Measurements from ENCODE around the gene ADCY9.

Gene ADCY9

GRCh38 chr16:4067262-4068001 lies 48.8 kb downstream of the ADCY9 start:
- TF ChIP-seq REST (IDR thresholded peaks at IDR 0.05; ENCODE audit: insufficient read depth in 1 of 2, low read depth in 2 of 2, low read length in 2 of 2) (no peak), POLR2AphosphoS5 (IDR thresholded peaks at IDR 0.05; ENCODE audit: low read depth, low read length) (no peak), FOXP2 (optimal IDR thresholded peaks at IDR 0.05; ENCODE audit: borderline replicate concordance, extremely low read depth, extremely low read length, insufficient read depth) (no peak), SIN3A (IDR thresholded peaks at IDR 0.05; ENCODE audit: borderline replicate concordance, insufficient read depth, low read length) (no peak), TAF1 (IDR thresholded peaks at IDR 0.05; ENCODE audit: borderline replicate concordance, insufficient read depth, low read length) (no peak)

DNA sequence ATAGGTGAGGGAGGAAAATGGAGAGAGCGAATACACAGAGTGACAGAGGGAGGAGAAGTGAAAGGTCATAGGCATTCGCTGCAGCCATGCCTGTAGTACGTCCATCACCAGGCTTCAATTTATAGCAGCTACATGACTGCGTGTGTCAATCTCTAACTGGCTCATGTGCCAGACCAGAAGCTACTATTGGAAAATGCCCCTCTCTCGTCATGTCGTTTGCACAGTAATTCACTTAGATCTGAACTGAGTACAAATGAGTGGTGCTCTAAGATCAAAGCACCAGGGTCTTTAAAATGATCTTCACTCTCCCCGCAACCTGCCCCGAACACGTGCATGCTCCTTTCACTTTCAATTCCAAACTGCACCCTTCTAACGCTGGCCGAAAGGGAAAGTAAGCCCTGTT lies 51.3 kb downstream of the ADCY9 start:
- TF ChIP-seq POLR2AphosphoS5 (IDR thresholded peaks at IDR 0.05; ENCODE audit: low read depth, low read length) (no peak), REST (IDR thresholded peaks at IDR 0.05; ENCODE audit: insufficient read depth in 1 of 2, low read depth in 2 of 2, low read length in 2 of 2) (no peak), TAF1 (IDR thresholded peaks at IDR 0.05; ENCODE audit: borderline replicate concordance, insufficient read depth, low read length) (no peak), SIN3A (IDR thresholded peaks at IDR 0.05; ENCODE audit: borderline replicate concordance, insufficient read depth, low read length) (no peak), FOXP2 (optimal IDR thresholded peaks at IDR 0.05; ENCODE audit: borderline replicate concordance, extremely low read depth, extremely low read length, insufficient read depth) (no peak)

DNA sequence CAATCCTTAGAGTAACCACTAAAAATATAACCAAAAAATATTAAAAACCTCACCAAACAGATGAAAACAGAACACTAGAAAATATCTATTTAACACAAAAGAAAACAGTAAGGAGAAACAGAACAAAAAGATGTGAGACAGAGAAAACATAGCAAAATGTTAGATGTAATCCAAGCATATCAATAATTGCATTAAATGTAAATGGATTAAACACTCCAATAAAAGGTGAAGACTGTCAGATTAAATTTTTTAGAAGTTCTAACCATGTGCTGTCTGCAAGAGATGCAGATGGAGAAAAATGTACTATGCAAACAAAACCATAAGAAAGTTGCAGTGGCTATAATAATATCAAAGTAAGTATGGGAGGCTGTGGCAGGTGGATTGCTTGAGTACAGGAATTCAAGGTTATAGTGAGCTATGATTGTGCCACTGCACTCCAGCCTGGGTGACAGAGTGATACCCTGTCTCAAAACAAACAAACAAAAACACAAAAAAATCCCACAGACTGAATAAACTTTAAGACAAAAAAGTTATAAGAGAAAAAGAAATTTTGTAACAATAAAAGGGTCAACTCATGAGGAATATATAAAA lies 53.9 kb downstream of the ADCY9 start:
- TF ChIP-seq REST (IDR thresholded peaks at IDR 0.05; ENCODE audit: insufficient read depth in 1 of 2, low read depth in 2 of 2, low read length in 2 of 2) (no peak), FOXP2 (optimal IDR thresholded peaks at IDR 0.05; ENCODE audit: borderline replicate concordance, extremely low read depth, extremely low read length, insufficient read depth) (no peak), SIN3A (IDR thresholded peaks at IDR 0.05; ENCODE audit: borderline replicate concordance, insufficient read depth, low read length) (no peak), TAF1 (IDR thresholded peaks at IDR 0.05; ENCODE audit: borderline replicate concordance, insufficient read depth, low read length) (no peak), POLR2AphosphoS5 (IDR thresholded peaks at IDR 0.05; ENCODE audit: low read depth, low read length) (no peak)

GRCh38 chr16:4060823-4061222 lies 55.4 kb downstream of the ADCY9 start:
- TF ChIP-seq FOXP2 (optimal IDR thresholded peaks at IDR 0.05; ENCODE audit: borderline replicate concordance, extremely low read depth, extremely low read length, insufficient read depth) (no peak), REST (IDR thresholded peaks at IDR 0.05; ENCODE audit: insufficient read depth in 1 of 2, low read depth in 2 of 2, low read length in 2 of 2) (no peak), POLR2AphosphoS5 (IDR thresholded peaks at IDR 0.05; ENCODE audit: low read depth, low read length) (no peak), TAF1 (IDR thresholded peaks at IDR 0.05; ENCODE audit: borderline replicate concordance, insufficient read depth, low read length) (no peak), SIN3A (IDR thresholded peaks at IDR 0.05; ENCODE audit: borderline replicate concordance, insufficient read depth, low read length) (no peak)
